ENCODE data around the gene EPB41L2.
"Not testable (repeated sequence)": the region's sequence is repeated elsewhere in the genome, so short reads cannot be mapped to it uniquely, and the experiment has no call there.

The EPB41L2 gene

DNA sequence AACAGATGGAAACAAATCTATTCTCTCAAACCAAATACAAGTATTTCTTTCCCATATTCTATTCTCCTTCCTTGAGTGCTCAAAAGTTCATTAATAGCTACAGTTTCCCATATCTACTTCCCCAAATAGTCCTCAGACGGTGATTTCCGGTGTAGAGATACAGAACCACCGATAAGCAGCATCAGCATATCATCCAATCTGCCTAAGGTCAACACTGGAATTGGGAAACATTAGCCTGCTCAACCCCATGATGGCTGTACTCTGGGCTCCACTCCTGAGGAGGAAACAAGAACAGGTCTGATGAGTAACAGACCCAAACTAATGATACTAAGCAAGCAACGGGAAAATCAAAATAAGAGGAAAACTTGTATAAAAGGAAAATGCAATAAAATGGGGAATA lies 115.6 kb downstream of the EPB41L2 start:
- no peak overlapping the region for H3K9ac ChIP-seq (ENCODE audit: low read depth, low read length)
- H3K36me3 ChIP-seq (ENCODE audit: control insufficient read depth, insufficient read depth, low read length): no peaks in the 10 kb centered on the region
- peaks cover 13% of the 10 kb centered on the region for H3K4me1 ChIP-seq (ENCODE audit: control insufficient read depth, insufficient read depth, low read length)
- H3K27me3 ChIP-seq (ENCODE audit: control insufficient read depth, insufficient read depth, low read length): no peaks in the 10 kb centered on the region
- no peaks in the 10 kb centered on the region for H3K9me3 ChIP-seq (ENCODE audit: control insufficient read depth, insufficient read depth, low read length)
- H3K4me3 ChIP-seq (ENCODE audit: low read depth, low read length): no peak overlapping the region

DNA sequence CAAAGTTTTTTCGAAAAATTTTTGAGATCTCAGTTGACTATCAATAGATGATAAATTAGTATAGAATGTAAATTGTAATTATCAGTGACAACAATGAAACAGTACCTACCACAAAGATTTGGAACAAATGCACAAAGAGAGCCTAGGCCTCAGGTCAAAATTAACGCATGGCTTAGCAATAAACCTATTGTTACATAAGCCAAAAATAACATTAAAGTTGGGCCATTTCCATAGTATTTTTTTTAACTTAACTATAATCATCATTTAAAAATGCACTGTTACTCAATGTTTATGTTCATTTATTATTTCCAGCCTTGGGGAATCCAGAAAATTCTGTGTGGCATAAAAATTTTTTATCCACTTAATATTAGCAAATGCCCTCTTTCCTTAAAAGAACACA lies 117.0 kb downstream of the EPB41L2 start:
- Histone ChIP-seq H3K27me3 (ENCODE audit: control insufficient read depth, insufficient read depth, low read length) (no peaks in the 10 kb centered on the region), H3K9ac (ENCODE audit: low read depth, low read length) (no peak overlapping the region), H3K4me3 (ENCODE audit: low read depth, low read length) (no peak overlapping the region), H3K9me3 (ENCODE audit: control insufficient read depth, insufficient read depth, low read length) (no peaks in the 10 kb centered on the region), H3K4me1 (ENCODE audit: control insufficient read depth, insufficient read depth, low read length) (peaks cover 13% of the 10 kb centered on the region), H3K36me3 (ENCODE audit: control insufficient read depth, insufficient read depth, low read length) (no peaks in the 10 kb centered on the region)

DNA sequence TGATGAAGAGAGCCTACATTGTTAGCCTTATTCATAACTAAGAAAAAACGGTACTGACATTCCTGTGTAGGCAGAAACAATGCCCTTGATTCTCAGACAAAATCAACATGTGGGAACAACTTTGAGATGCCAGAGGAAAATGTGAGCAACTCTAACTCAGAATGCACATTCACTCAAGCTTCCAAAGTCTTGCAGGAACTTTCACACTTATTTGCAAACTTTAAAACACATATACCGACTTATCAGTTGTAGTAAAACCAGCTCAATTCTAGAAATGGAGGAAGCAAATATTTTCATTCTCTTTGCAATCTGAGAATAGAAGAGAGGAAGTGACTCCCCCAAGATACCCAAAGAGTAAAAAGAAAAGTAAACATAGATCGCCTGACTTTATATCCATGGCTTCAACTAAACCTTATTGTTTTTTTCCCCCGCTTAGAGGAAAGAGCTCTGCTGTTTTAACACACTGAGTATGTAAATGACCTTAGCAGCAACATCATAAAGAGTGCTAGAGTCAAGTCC lies 117.6 kb downstream of the EPB41L2 start:
- no peak overlapping the region for H3K9ac ChIP-seq (ENCODE audit: low read depth, low read length)
- H3K4me1 ChIP-seq (ENCODE audit: control insufficient read depth, insufficient read depth, low read length): peaks cover 13% of the 10 kb centered on the region
- no peaks in the 10 kb centered on the region for H3K36me3 ChIP-seq (ENCODE audit: control insufficient read depth, insufficient read depth, low read length)
- H3K4me3 ChIP-seq (ENCODE audit: low read depth, low read length): no peak overlapping the region
- H3K27me3 ChIP-seq (ENCODE audit: control insufficient read depth, insufficient read depth, low read length): no peaks in the 10 kb centered on the region
- no peaks in the 10 kb centered on the region for H3K9me3 ChIP-seq (ENCODE audit: control insufficient read depth, insufficient read depth, low read length)

DNA sequence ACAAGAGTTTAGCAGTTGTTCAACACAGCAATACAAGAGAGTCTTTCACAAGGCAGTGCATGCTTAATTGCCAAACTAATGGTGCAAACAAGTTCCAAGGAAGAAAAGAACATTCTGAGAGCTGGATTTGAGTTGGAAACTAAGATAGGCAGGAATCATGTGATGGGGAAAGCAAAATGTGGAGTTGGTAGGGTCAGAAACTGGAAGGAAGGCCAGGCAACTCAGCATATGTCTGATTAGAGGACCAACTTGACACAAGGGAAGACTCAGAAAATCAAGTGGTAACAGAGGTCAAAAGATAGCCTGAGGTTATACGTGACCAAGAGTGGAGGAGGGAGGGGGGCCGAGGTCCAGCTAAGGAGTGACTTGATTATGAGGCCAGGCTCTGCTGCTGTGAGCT lies 118.6 kb downstream of the EPB41L2 start:
- no peaks in the 10 kb centered on the region for H3K36me3 ChIP-seq (ENCODE audit: control insufficient read depth, insufficient read depth, low read length)
- no peak overlapping the region for H3K9ac ChIP-seq (ENCODE audit: low read depth, low read length)
- peaks cover 13% of the 10 kb centered on the region for H3K4me1 ChIP-seq (ENCODE audit: control insufficient read depth, insufficient read depth, low read length)
- H3K4me3 ChIP-seq (ENCODE audit: low read depth, low read length): no peak overlapping the region
- H3K9me3 ChIP-seq (ENCODE audit: control insufficient read depth, insufficient read depth, low read length): no peaks in the 10 kb centered on the region
- no peaks in the 10 kb centered on the region for H3K27me3 ChIP-seq (ENCODE audit: control insufficient read depth, insufficient read depth, low read length)

DNA sequence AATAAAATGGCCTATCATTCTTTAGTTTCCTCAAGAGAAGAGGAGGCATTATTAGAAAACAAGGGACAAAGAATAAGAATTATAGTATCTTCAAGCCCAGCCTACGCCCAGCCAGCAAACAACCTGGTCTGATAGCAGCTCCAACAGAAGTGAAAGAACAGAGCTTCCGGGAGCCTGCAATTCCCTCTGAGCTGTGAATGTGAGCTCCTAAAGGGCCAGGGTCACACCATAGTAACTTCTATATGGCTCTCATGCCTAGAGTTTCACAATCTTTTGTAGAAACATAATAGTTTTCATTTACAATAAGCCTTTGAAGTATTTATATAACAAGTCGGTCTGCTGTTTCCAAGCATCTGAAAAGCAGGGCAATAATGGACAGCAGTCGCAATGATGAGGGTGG lies 119.3 kb downstream of the EPB41L2 start:
- Histone ChIP-seq H3K9me3 (ENCODE audit: control insufficient read depth, insufficient read depth, low read length) (no peaks in the 10 kb centered on the region), H3K4me3 (ENCODE audit: low read depth, low read length) (no peak overlapping the region), H3K9ac (ENCODE audit: low read depth, low read length) (no peak overlapping the region), H3K36me3 (ENCODE audit: control insufficient read depth, insufficient read depth, low read length) (no peaks in the 10 kb centered on the region), H3K27me3 (ENCODE audit: control insufficient read depth, insufficient read depth, low read length) (no peaks in the 10 kb centered on the region), H3K4me1 (ENCODE audit: control insufficient read depth, insufficient read depth, low read length) (peaks cover 13% of the 10 kb centered on the region)

DNA sequence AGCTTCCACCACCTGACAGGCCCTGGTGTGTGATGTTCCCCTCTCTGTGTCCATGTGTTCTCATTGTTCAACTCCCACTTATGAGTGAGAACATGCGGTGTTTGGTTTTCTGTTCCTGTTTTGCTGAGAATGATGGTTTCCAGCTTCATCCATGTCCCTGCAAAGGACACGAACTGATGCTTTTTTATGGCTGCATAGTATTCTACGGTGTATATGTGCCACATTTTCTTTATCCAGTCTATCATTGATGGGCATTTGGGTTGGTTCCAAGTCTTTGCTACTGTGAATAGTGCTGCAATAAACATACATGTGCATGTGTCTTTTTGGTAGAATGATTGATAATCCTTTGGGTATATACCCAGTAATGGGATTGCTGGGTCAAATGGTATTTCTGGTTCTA lies 120.3 kb downstream of the EPB41L2 start:
- H3K27me3 ChIP-seq (ENCODE audit: control insufficient read depth, insufficient read depth, low read length); H3K9me3 ChIP-seq (ENCODE audit: control insufficient read depth, insufficient read depth, low read length); H3K4me3 ChIP-seq (ENCODE audit: low read depth, low read length); H3K9ac ChIP-seq (ENCODE audit: low read depth, low read length); H3K36me3 ChIP-seq (ENCODE audit: control insufficient read depth, insufficient read depth, low read length): not testable (repeated sequence)
- peaks cover 13% of the 10 kb centered on the region for H3K4me1 ChIP-seq (ENCODE audit: control insufficient read depth, insufficient read depth, low read length)

DNA sequence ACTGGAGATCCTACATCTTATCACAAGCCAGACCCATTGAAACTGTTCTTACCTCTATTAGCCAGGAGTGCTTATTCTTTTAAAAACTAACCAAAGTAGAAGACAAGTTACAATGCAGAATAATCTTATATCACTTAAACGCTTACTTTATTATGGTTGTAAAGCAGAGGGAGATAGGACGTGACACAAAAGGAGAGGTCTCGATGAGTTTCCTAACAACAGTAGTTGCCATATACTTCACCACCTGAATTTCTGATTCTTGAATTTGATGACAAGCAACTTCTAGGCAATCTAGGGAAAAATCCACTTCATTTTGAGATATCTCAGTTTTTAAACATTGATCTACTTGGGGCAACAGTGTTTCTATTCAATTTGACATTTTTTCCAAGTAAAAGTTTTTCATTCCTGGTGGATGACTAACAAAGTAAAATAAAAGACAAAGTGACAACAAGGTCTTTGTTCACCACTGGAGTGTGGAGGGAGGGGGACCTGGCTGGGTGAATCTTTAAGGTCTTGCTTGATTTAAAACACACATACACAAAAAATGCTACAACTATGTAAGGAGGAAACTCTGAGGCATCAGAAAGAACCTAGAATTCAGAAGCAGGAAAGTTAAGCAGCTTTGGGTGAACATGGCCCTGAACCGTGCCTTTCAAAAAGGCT lies 125.0 kb downstream of the EPB41L2 start:
- Histone ChIP-seq H3K9me3 (ENCODE audit: control insufficient read depth, insufficient read depth, low read length) (no peaks in the 10 kb centered on the region), H3K4me3 (ENCODE audit: low read depth, low read length) (no peak overlapping the region), H3K36me3 (ENCODE audit: control insufficient read depth, insufficient read depth, low read length) (no peaks in the 10 kb centered on the region), H3K4me1 (ENCODE audit: control insufficient read depth, insufficient read depth, low read length) (peaks cover 3% of the 10 kb centered on the region), H3K9ac (ENCODE audit: low read depth, low read length) (no peak overlapping the region), H3K27me3 (ENCODE audit: control insufficient read depth, insufficient read depth, low read length) (no peaks in the 10 kb centered on the region)

DNA sequence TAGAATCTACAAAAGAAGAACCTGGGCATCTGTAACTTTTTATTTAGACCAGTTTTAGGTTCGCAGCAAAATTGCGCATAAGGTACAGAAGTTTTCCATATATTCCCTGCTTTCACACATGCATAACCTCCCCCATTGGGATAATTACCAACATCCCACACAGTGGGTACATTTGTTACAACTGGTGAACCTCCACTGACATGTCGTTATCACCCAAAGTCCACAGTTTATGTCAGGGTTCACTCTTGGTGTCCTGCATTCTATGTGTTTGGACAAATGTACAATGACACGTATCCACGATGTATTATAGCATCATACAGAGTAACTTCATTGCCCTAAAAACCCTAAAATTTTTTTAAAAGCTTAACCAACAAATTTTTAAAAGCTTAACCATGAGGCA lies 126.1 kb downstream of the EPB41L2 start:
- Histone ChIP-seq H3K4me1 (ENCODE audit: control insufficient read depth, insufficient read depth, low read length) (peaks cover 3% of the 10 kb centered on the region), H3K27me3 (ENCODE audit: control insufficient read depth, insufficient read depth, low read length) (no peaks in the 10 kb centered on the region), H3K36me3 (ENCODE audit: control insufficient read depth, insufficient read depth, low read length) (no peaks in the 10 kb centered on the region), H3K9me3 (ENCODE audit: control insufficient read depth, insufficient read depth, low read length) (no peaks in the 10 kb centered on the region), H3K9ac (ENCODE audit: low read depth, low read length) (no peak overlapping the region), H3K4me3 (ENCODE audit: low read depth, low read length) (no peak overlapping the region)

DNA sequence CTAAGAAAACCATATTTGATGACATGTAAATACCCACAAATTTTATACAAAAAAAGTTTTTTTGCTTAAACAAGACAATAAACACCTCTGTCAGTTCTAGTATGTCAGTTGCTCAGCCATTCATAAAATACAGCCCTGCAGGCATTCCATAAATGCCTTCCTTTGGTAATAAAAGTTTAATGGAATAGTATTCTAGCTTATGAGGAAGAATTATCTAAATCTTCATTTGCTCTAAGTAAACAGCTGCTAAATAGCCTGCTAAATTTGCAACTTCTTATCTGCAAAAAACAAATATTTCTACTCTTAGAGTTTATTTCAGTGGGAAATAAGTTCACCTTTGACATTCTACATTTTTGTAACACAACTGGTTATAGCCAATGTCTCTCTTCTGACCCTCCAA lies 127.1 kb downstream of the EPB41L2 start:
- H3K9ac ChIP-seq (ENCODE audit: low read depth, low read length): no peak overlapping the region
- no peak overlapping the region for H3K4me3 ChIP-seq (ENCODE audit: low read depth, low read length)
- H3K36me3 ChIP-seq (ENCODE audit: control insufficient read depth, insufficient read depth, low read length): no peaks in the 10 kb centered on the region
- H3K4me1 ChIP-seq (ENCODE audit: control insufficient read depth, insufficient read depth, low read length): peaks cover 3% of the 10 kb centered on the region
- H3K27me3 ChIP-seq (ENCODE audit: control insufficient read depth, insufficient read depth, low read length): no peaks in the 10 kb centered on the region
- H3K9me3 ChIP-seq (ENCODE audit: control insufficient read depth, insufficient read depth, low read length): no peaks in the 10 kb centered on the region

DNA sequence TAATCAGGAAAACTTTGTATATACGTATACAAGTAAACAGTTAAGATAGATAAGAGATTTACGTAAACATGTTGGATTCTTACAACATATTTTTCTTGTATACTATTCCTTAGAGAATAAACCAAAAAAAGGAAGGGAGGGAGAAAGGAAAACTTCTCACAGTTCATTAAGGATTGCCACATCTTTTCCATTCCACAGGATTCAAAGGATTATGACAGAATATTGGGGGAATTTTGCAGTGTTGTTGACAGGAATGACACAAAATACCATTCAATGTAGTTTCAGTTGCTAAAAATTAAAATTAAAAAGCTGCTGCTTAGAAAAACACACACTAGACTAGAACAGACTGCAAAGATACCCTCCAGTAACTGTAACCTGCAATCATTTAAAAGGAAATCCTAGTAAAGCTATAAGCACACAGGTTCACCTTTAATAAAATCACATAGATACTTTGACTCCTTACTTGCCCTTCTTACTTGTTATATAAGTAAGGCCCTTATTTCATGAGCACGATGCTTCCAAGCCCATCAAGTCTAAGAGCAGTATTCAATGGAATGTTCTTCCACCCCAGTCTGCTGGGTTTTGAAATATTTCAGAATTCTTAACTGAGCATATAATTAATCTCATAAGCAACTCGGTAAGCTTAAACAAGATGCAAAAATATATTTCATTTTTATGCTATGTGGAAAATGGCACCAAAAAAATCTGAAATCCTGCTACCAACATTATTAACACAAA lies 128.0 kb downstream of the EPB41L2 start:
- Histone ChIP-seq H3K27me3 (ENCODE audit: control insufficient read depth, insufficient read depth, low read length) (no peaks in the 10 kb centered on the region), H3K9ac (ENCODE audit: low read depth, low read length) (no peak overlapping the region), H3K4me3 (ENCODE audit: low read depth, low read length) (no peak overlapping the region), H3K4me1 (ENCODE audit: control insufficient read depth, insufficient read depth, low read length) (peaks cover 3% of the 10 kb centered on the region), H3K9me3 (ENCODE audit: control insufficient read depth, insufficient read depth, low read length) (peaks cover 3% of the 10 kb centered on the region), H3K36me3 (ENCODE audit: control insufficient read depth, insufficient read depth, low read length) (no peaks in the 10 kb centered on the region)

DNA sequence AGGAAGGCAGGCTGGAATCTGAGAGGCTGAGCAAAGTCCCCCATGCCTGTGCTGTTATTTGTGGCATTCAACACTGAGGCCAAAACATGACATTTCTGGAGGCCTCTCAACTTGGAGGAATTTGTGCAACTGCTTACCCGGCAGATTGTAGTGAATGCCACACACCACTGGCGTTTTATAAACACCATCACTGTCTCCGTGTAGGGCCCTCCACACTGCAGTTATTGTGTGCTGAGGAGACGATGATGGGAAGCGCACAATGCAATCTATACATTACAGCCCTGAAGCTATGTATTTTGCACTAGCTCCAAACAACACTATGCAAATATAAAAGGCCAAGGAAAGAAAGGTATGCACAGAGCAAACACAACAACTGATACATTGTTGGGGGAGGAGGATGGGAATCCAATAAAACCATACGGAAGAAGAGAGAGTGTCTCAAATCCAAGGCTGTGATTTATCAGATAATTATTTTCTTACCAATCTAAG lies 129.3 kb downstream of the EPB41L2 start:
- H3K27me3 ChIP-seq (ENCODE audit: control insufficient read depth, insufficient read depth, low read length): no peaks in the 10 kb centered on the region
- no peaks in the 10 kb centered on the region for H3K36me3 ChIP-seq (ENCODE audit: control insufficient read depth, insufficient read depth, low read length)
- H3K9ac ChIP-seq (ENCODE audit: low read depth, low read length): peak overlapping the region; percentile 48
- H3K4me3 ChIP-seq (ENCODE audit: low read depth, low read length): no peak overlapping the region
- H3K9me3 ChIP-seq (ENCODE audit: control insufficient read depth, insufficient read depth, low read length): peaks cover 3% of the 10 kb centered on the region
- peaks cover 3% of the 10 kb centered on the region for H3K4me1 ChIP-seq (ENCODE audit: control insufficient read depth, insufficient read depth, low read length)

DNA sequence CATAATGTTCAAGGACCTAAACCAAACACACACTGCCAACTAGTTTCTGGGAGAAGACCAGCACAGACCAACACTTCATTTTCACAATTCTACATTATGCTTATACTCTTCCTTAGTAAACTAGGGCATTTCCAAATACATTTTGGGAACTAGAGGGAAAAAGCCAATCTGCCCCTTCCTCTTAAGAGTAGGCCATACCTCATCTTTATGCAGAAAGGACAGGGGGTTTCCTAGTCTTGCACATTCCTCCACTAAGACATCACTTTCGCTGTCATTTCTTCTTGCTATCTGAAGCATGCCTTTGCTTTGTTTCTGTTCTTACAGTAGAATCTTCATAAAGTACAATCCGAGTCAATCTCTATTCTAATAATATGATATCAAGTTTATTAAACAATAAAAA lies 130.1 kb downstream of the EPB41L2 start:
- Histone ChIP-seq H3K9me3 (ENCODE audit: control insufficient read depth, insufficient read depth, low read length) (peaks cover 3% of the 10 kb centered on the region), H3K4me3 (ENCODE audit: low read depth, low read length) (no peak overlapping the region), H3K36me3 (ENCODE audit: control insufficient read depth, insufficient read depth, low read length) (no peaks in the 10 kb centered on the region), H3K27me3 (ENCODE audit: control insufficient read depth, insufficient read depth, low read length) (no peaks in the 10 kb centered on the region), H3K9ac (ENCODE audit: low read depth, low read length) (no peak overlapping the region), H3K4me1 (ENCODE audit: control insufficient read depth, insufficient read depth, low read length) (peaks cover 3% of the 10 kb centered on the region)
